ENCODE data around the gene VPS36. TPM values are rescaled to one million over a fixed set of nuclear protein-coding genes. Genes with fewer than 3 reads are reported as not detected.

VPS36 gene
- total RNA-seq, 1 donor from 2014 or later = 55.2 TPM

DNA sequence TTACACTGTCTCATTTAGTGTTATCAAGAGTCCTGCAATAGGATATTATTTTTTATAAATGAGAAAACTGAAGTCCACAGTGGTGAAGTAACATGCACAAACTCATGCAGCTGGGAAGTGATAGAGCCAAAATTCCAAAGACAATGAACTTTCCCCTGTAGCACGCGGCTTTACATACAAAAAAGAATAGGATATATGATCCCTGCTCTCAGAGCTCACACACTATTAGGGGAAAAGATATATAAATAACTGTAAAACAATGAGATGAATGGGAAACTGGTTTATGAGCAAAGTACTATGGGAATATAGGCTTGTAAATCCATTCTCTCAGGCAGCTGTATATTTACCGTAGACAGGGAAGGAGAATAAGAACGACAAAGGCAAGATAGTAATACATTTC lies 84.1 kb downstream of the VPS36 start:
- H3K4me1 Mint-ChIP-seq = no peaks in the 10 kb centered on the region
- TF ChIP-seq, protein P1, sequence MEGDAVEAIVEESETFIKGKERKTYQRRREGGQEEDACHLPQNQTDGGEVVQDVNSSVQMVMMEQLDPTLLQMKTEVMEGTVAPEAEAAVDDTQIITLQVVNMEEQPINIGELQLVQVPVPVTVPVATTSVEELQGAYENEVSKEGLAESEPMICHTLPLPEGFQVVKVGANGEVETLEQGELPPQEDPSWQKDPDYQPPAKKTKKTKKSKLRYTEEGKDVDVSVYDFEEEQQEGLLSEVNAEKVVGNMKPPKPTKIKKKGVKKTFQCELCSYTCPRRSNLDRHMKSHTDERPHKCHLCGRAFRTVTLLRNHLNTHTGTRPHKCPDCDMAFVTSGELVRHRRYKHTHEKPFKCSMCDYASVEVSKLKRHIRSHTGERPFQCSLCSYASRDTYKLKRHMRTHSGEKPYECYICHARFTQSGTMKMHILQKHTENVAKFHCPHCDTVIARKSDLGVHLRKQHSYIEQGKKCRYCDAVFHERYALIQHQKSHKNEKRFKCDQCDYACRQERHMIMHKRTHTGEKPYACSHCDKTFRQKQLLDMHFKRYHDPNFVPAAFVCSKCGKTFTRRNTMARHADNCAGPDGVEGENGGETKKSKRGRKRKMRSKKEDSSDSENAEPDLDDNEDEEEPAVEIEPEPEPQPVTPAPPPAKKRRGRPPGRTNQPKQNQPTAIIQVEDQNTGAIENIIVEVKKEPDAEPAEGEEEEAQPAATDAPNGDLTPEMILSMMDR (IDR thresholded peaks at IDR 0.05; ENCODE audit: unreplicated experiment) = no peak
- H3K9me3 Mint-ChIP-seq = no peaks in the 10 kb centered on the region
- H3K4me3 Mint-ChIP-seq = no peak overlapping the region
- no peaks in the 10 kb centered on the region for H3K36me3 Mint-ChIP-seq
- no peak overlapping the region for H3K27ac Mint-ChIP-seq
- peaks cover 2% of the 10 kb centered on the region for H3K27me3 Mint-ChIP-seq (ENCODE audit: low read depth)
- no peak for DNase-seq (ENCODE audit: low spot score in 2 of 2, unreplicated experiment in 2 of 2)

Other genes with a start within 250 kb of the VPS36 start
- 1.3 to 1.6 TPM (median 1.5 TPM) in 3 replicates for gene THSD1, start 44.5 kb downstream of the VPS36 start, total RNA-seq
- 40.4 to 45.4 TPM (median 40.4 TPM) in 3 replicates for gene CKAP2, start 4.8 kb upstream of the VPS36 start, total RNA-seq
- gene HNRNPA1L2, start 191.8 kb upstream of the VPS36 start, total RNA-seq = 16.4 to 18.5 TPM (median 18.1 TPM) in 3 replicates
- 38.5 to 42.4 TPM (median 41.6 TPM) in 3 replicates for gene SUGT1, start 202.2 kb upstream of the VPS36 start, total RNA-seq

Data from mesothelial cell of epicardium (in vitro differentiated cells).